Measurements from ENCODE around the gene CHRNA9.
"Not testable (repeated sequence)": the region's sequence is repeated elsewhere in the genome, so short reads cannot be mapped to it uniquely, and the experiment has no call there.

Gene CHRNA9

DNA sequence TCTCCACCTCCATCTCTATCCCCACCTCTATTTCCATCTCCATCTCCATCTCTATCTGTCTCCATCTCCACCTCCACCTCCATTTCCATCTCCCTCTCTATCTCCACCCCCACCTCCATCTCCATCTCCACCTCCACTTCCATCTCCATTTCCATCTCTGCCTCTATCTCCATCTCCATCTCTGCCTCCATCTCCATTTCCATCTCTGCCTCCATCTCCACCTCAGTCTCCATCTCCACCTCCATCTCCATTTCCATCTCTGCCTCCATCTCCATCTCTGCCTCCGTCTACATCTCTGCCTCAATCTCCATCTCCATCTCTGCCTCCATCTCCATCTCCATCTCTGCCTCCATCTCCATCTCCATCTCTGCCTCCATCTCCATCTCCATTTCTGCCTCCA is 40.8 kb upstream of the CHRNA9 start:
- ChIA-PET POLR2A (no interaction called here), CTCF (no interaction called here)
- TF ChIP-seq, protein P1, sequence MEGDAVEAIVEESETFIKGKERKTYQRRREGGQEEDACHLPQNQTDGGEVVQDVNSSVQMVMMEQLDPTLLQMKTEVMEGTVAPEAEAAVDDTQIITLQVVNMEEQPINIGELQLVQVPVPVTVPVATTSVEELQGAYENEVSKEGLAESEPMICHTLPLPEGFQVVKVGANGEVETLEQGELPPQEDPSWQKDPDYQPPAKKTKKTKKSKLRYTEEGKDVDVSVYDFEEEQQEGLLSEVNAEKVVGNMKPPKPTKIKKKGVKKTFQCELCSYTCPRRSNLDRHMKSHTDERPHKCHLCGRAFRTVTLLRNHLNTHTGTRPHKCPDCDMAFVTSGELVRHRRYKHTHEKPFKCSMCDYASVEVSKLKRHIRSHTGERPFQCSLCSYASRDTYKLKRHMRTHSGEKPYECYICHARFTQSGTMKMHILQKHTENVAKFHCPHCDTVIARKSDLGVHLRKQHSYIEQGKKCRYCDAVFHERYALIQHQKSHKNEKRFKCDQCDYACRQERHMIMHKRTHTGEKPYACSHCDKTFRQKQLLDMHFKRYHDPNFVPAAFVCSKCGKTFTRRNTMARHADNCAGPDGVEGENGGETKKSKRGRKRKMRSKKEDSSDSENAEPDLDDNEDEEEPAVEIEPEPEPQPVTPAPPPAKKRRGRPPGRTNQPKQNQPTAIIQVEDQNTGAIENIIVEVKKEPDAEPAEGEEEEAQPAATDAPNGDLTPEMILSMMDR (IDR thresholded peaks at IDR 0.05; ENCODE audit: control extremely low read depth, extremely low read depth, low read depth, missing control alignments), result no peak
- no peak for DNase-seq (ENCODE audit: extremely low spot score)

DNA sequence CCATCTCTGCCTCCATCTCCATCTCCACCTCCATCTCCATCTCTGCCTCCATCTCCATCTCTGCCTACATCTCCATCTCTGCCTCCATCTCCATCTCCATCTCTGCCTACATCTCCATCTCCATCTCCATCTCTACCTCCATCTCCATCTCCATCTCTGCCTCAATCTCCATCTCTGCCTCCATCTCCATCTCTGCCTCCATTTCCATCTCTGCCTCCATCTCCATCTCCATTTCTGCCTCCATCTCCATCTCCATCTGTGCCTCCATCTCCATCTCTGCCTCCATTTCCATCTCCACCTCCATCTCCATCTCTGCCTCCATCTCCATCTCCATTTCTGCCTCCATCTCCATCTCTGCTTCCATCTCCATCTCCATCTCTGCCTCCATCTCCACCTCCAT is 40.1 kb upstream of the CHRNA9 start:
- DNase-seq (ENCODE audit: extremely low spot score); POLR2A ChIA-PET; CTCF ChIA-PET: not testable (repeated sequence)

DNA sequence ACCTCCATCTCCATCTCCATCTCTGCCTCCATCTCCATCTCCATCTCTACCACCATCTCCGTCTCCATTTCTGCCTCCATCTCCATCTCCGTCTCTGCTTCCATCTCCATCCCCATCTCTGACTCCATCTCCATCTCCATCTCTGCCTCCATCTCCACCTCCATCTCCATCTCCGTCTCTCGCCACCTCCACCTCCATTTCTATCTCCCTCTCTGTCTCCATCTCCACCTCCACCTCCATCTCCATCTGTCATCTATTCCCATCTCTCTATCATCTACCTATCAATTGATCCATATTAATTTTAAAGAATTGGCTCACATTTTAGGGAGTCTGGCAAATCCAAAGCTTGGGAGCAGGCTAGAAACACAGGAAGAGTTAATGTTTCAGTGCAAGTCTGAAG is 39.6 kb upstream of the CHRNA9 start:
- POLR2A ChIA-PET, result no interaction called here
- no peak for DNase-seq (ENCODE audit: extremely low spot score)
- TF ChIP-seq, protein P1 (IDR thresholded peaks at IDR 0.05; ENCODE audit: control extremely low read depth, extremely low read depth, low read depth, missing control alignments), result no peak
- CTCF ChIA-PET, result no interaction called here

DNA sequence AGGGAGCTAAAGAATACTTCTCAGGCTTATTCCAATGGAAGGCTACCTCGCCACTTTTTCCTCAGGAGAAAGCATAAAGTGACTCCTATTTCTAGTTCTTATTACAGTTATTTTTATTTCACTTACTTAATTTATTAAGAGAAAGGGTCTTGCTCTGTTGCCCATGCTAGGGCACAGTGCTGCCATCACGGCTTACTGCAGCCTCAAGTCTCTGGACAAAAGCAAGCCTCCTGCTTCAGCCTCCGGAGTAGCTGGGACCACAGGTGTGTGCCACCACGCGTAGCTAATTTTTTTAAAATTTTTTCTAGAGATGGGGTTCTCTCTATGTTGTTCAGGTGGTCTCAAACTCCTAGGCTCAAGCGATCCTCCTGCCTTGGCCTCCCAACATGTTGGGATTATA is 36.0 kb upstream of the CHRNA9 start:
- TF ChIP-seq, protein P1 (IDR thresholded peaks at IDR 0.05; ENCODE audit: control extremely low read depth, extremely low read depth, low read depth, missing control alignments), result no peak
- ChIA-PET POLR2A (no interaction called here), CTCF (interaction anchor here (1.2 kb wide), 1 partner anchor 11 kb away, joined by 4 read pairs; no protein-coding TSS in a partner anchor)
- DNase-seq (ENCODE audit: extremely low spot score), result no peak

DNA sequence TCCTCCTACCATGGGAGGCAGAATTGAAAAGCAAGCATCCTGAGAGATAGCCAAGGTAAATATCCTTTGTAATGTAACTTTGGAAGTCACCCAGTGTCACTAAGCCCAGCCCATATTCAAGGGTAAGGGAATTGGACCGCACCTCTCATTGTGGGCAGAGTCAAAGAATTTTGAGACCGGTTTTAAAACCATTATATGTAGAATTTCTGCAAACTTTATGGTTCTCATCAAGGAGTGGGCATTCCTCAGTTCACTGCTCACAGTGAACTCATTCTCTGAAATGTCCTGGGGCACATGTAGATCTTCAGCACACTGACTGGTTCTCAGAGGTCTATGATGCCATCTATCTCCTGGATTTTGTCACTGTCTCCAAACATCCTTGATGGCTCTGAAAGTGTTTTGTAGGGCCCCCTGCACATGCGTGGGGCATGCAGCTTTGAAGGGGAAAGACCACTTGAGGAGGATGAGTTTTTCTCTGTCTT is 35.3 kb upstream of the CHRNA9 start:
- TF ChIP-seq, protein P1 (IDR thresholded peaks at IDR 0.05; ENCODE audit: control extremely low read depth, extremely low read depth, low read depth, missing control alignments), result no peak
- CTCF ChIA-PET, result interaction anchor here (1.4 to 2.5 kb wide), 2 partner anchors 10 to 113 kb away, joined by 3 to 9 read pairs; no protein-coding TSS in a partner anchor
- no peak for DNase-seq (ENCODE audit: extremely low spot score)
- POLR2A ChIA-PET, result no interaction called here

DNA sequence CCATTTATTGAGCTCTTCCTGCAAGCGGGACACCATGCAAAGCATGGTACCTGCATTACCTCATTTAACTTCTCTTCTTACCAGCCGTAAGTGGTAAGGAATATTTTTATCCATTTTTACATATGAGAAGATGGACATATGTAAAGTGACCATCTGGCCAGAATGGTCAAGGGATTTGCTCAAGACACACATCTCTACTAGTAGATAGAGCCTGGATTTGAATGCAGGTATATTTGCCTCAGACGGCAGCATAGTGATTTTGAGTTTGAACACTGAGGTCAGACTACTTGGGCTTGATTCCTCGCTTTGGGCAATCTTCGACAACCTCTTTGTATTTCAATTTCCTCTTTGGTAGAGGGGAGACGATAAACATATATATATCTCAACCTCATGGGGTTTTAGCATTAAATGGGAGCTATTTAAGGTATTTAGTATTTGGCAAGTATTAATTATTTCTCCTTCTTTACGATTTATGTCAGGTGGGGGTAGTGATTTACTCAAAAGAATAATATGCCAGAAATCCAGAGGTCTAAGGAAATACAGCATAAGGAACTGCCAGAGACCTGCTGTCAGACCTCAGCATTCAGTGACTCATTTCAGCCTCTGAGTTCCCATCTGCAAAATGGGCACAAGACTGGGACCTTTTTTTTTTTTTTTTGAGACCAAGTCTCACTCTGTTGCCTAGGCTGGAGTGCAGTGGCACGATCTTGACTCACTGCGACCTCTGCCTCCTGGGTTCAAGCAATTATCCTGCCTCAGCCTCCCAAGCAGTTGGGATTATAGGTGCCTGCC is 34.6 kb upstream of the CHRNA9 start:
- TF ChIP-seq, protein P1 (IDR thresholded peaks at IDR 0.05; ENCODE audit: control extremely low read depth, extremely low read depth, low read depth, missing control alignments), result no peak
- ChIA-PET POLR2A (no interaction called here), CTCF (interaction anchor here (1.2 to 2.5 kb wide), 3 partner anchors 9 to 113 kb away, joined by 3 to 9 read pairs (median 5); no protein-coding TSS in a partner anchor)
- DNase-seq (ENCODE audit: extremely low spot score), result no peak

DNA sequence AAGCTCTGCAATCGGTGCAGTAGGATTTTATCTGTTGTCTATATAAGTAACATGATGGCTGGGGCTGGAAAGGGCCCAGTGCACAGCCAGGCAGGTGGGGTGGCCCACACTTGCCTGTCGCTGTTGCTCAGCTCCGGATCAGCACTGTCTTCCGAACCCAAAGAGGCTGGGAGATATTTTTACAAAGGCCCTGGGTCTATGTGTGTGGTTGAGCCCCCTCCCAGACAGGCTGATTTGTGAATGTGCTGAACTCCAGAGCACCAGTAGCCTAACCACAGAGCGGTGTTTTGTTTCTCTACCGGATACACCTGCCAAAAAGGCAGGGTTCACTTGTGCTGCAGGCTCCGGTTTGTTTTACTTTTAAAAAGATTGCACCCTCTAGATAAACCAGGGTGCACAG is 33.5 kb upstream of the CHRNA9 start:
- ChIA-PET POLR2A (interaction anchor here (0.6 kb wide), 1 partner anchor 79 kb away, joined by 3 read pairs; no protein-coding TSS in a partner anchor), CTCF (interaction anchor here (1.2 to 2.5 kb wide), 2 partner anchors 8 to 15 kb away, joined by 5 to 9 read pairs; no protein-coding TSS in a partner anchor)
- DNase-seq (ENCODE audit: extremely low spot score), result peak; percentile 63
- TF ChIP-seq, protein P1 (IDR thresholded peaks at IDR 0.05; ENCODE audit: control extremely low read depth, extremely low read depth, low read depth, missing control alignments), result peak; percentile 3

Data from GM10248 (cell line).